Erythroblast (primary cell): Measurements from ENCODE around the gene GNG4.

Experiments used
- GATA1 ChIP-seq: IDR thresholded peaks from 2 replicates; pipeline ENCODE4 v1.6.1; 2011; ENCODE audit warnings: low read depth, mild to moderate bottlenecking, control low read depth, low read length, moderate library complexity
- POLR2A ChIP-seq: IDR thresholded peaks from 2 replicates; pipeline ENCODE4 v1.6.1; 2011; ENCODE audit warnings: mild to moderate bottlenecking, low read length

DNA sequence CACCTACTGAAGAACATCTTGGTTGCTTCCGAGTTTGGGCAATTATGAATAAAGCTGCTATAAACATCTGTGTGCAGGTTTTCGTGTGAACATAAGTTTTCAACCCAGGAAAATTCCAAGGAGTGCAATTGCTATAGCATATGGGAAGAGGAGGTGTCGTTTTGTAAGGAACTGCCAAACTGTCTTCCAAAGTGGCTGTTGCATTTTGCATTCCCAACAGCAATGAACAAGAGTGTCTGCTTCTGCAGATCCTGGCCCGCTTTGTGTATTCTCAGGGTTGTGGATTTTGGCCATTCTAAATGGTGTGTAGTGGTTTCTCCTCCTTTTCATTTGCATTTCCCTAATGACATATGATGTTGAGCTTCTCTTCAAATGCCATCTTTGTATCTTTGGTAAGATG, 23.8 kb downstream of the GNG4 start:
- TF ChIP-seq POLR2A: no peak
- TF ChIP-seq GATA1: no peak
